GM06990 (cell line): ENCODE data around the gene ATG13.

ENCODE experiments used
- DNase-seq: peaks from one replicate; pipeline ENCODE4 v3.0.0-alpha.2; 2011; ENCODE audit not compliant: insufficient read length; ENCODE audit errors: extremely low read depth
- H3K27me3 ChIP-seq: replicated peaks from 2 replicates; pipeline ENCODE4 v1.6.0; 2011; ENCODE audit warnings: low read length; ENCODE audit not compliant: control insufficient read depth, insufficient read depth
- H3K36me3 ChIP-seq: 2 replicates; pipeline ENCODE4 v1.5.1; 2011; ENCODE audit warnings: low read length; ENCODE audit not compliant: control insufficient read depth, insufficient read depth
- H3K4me3 ChIP-seq: replicated peaks from 2 replicates; pipeline ENCODE4 v1.5.1; 2011; ENCODE audit warnings: low read depth, mild to moderate bottlenecking, control low read depth, low read length
- TF ChIP-seq, protein P1 (sequence below): IDR thresholded peaks from 2 replicates; pipeline ENCODE4 v1.5.1; 2011; ENCODE audit warnings: low read length, control low read depth, mild to moderate bottlenecking, inconsistent platforms; ENCODE audit not compliant: insufficient read depth, poor library complexity, severe bottlenecking

The ATG13 gene

DNA sequence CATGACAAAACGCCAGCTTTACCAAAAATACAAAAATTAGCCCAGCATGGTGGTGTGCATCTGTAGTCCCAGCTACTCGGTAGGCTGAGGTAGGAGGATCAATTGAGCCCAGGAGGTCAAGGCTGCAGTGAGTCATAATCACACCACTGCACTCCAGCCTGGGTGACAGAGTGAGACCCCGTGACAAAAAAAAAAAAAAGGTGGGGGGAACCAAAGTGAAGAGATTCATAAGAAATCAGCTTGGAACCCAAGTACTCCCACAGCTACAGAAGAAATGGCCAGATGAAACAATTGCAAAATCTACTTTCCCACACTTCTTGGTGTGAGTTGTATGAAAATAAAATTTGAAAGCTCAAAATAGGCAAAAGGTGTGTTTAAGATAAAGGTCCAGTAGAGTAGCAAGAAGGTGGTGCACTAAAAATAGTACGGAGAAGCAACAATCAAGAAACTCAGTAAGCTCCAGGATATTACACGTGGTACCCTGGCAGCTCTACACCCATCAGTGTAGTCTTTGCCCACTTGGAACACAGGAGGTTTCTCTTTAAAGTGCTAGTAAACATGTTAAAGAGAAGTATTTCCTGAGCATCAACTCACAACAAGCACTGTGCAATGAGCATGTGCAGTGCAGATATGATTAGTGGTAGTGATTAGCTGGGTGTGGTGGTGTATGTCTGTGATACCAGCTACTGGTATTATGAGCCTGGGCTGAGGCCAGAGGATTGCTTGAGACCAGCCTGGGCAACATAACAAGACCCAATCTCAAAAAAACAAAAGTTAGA lies 5.6 kb upstream of the ATG13 start:
- Histone ChIP-seq H3K36me3 (no peaks in the 10 kb centered on the region; the same call in 1 of the 2 replicates), H3K4me3 (no peak overlapping the region), H3K27me3 (no peaks in the 10 kb centered on the region)
- no peak for DNase-seq
- TF ChIP-seq, protein P1, sequence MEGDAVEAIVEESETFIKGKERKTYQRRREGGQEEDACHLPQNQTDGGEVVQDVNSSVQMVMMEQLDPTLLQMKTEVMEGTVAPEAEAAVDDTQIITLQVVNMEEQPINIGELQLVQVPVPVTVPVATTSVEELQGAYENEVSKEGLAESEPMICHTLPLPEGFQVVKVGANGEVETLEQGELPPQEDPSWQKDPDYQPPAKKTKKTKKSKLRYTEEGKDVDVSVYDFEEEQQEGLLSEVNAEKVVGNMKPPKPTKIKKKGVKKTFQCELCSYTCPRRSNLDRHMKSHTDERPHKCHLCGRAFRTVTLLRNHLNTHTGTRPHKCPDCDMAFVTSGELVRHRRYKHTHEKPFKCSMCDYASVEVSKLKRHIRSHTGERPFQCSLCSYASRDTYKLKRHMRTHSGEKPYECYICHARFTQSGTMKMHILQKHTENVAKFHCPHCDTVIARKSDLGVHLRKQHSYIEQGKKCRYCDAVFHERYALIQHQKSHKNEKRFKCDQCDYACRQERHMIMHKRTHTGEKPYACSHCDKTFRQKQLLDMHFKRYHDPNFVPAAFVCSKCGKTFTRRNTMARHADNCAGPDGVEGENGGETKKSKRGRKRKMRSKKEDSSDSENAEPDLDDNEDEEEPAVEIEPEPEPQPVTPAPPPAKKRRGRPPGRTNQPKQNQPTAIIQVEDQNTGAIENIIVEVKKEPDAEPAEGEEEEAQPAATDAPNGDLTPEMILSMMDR = no peak

DNA sequence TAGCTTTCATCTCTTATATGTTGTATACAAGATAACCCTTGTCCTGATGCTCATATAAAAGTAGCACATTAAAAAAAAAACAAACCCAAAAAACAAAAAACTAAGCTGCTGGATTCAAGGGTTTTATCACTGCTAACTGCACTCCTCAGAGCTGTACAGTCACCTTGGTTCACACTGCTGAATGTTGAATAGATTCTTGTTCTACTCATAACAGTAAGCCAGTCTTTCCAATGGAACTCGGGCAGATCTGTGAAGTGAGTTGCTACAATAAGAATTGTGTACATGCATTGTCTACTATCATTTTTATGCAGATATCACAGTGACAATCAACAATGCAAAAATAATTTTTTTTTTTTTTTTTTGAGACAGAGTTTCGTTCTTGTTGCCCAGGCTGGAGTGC lies 5.0 kb upstream of the ATG13 start:
- TF ChIP-seq, protein P1 = no peak
- H3K36me3 ChIP-seq = no peaks in the 10 kb centered on the region; the same call in 1 of the 2 replicates
- no peaks in the 10 kb centered on the region for H3K27me3 ChIP-seq
- no peak for DNase-seq
- no peak overlapping the region for H3K4me3 ChIP-seq

DNA sequence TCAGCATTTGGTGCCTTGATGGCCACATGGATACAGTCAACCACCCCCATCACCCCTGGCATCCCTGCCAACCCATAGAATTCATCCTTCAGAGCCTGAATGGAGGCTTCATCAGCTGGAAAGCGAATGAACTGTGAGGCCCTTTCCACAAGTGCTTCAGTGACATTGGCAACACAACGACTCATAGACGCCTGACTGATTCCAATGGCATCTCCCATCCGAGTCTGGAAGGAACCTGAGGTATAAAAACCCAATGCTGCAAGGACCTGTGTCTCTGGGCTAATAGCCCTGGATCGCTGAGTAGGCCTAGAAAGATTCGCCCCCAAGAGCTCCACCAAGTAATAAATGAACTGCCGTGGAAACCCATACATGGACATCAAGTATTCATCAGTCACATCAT lies 1.6 kb upstream of the ATG13 start:
- H3K27me3 ChIP-seq = no peaks in the 10 kb centered on the region
- no peaks in the 10 kb centered on the region; the same call in 1 of the 2 replicates for H3K36me3 ChIP-seq
- no peak overlapping the region for H3K4me3 ChIP-seq
- TF ChIP-seq, protein P1 = no peak
- no peak for DNase-seq

DNA sequence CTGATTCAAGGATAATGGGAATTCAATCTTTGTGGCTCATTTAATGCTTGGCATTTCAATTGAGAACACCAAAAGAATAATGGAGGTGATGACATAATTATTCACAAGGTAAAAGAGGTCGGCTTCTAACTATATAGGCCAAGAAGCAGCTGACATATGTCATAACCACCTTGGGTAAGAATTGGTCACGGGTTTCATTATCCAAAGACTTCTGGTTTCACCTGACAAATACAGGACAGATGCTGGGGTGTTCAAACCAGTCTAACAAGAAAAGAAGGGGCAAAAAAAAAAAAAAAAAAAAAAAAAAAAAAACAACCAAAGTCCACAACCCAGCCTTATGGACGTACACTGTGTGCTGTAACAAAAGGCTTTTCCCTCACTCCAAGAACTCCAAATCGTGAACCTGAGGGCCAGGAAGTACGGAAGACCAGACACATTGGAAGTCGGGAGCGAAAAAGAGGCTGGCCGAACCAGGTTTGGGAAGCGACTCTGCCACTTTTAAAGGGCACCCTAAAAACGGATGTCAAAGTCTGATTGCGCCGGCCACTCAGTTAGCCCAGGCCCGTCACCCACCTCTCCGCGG lies 711 bp upstream of the ATG13 start:
- H3K36me3 ChIP-seq = no peaks in the 10 kb centered on the region; the same call in none of the 2 replicates
- DNase-seq = no peak
- no peaks in the 10 kb centered on the region for H3K27me3 ChIP-seq
- TF ChIP-seq, protein P1 = no peak
- H3K4me3 ChIP-seq = peak overlapping the region; percentile 99

DNA sequence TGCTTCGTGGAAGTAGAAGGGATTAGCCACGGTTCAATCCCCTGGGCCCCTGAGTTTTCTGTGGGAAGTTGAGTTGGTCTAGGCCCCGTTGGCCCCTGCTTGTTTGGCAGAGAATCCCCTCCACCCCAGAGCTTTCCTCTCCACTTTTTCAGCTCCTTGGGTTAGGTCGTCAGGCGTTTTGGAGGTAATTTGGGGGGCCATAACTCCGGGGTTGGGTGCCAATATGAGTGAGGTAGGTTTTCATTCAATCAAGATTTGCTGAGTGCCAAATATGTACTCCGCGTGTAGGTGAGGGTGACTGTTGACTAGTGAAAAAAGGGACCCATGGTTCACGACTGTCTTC lies 590 bp downstream of the ATG13 start:
- TF ChIP-seq, protein P1 = no peak
- DNase-seq = no peak
- Histone ChIP-seq H3K36me3 (no peaks in the 10 kb centered on the region; the same call in 1 of the 2 replicates), H3K27me3 (no peaks in the 10 kb centered on the region), H3K4me3 (peak overlapping the region; percentile 99)
